HG02970 (cell line): Measurements from ENCODE around the gene SMARCA1.

Source experiments
- ATAC-seq: cut with Tn5 transposase; IDR thresholded peaks from one replicate; pipeline ENCODE4 v1.9.1; 2021; ENCODE audit warnings: mild to moderate bottlenecking, moderate library complexity, moderate number of reproducible peaks; ENCODE audit not compliant: unreplicated experiment, low FRiP score

The SMARCA1 gene

DNA sequence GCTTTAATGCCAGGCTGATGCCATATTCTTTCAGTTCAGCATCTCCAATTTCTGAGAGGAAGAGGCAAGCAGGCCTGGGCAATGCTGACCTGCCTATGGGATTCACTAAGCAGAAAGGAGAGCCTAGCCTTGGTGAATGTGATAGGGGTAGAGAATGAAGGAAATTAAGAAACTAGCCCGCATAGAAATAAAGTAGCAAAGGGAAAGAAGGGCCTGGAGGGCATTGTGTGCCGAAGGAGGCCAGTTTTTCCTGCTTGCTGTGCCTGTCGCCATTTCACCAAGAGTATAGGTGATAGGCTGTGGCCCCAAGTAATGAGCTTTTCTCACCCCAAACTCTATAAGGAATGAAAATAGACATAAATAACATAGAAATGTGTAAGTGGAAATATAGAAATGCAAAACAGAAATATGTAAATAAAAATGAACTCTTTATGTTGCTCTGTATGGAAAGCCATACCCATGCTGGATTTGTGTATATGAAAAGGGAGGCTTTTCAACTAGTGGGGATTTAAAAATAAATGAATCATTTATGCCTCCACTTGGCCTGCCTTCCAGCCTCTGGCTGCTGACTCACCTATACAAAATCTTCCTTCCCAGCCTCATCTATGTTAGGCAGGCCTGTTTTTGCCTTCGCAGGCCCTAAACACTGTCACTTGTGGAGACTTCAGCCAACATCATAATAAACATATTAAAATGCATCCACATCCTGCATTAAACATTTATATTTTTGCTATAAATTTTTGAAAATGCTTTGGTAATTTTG lies 11.7 kb upstream of the SMARCA1 start:
- no peak for ATAC-seq

DNA sequence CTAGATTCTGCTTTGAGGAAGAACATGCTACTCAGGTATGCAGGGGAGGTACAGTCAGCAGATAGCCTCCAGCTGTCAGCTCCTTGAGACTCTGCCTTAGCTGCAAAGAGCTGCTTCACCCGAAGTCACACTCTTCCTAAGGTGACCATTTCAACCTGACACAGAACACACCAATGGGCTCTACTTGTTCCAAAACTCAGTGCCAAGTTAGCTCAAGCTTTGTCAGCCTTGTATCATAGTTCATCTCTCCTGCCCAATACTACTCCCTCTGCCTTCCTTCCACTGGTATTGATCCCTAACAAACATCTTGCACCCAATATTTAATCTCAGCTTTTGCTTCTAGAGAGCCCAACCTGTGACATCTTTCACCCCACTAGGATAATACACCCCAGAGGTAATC lies 7.8 kb upstream of the SMARCA1 start:
- ATAC-seq, result no peak

DNA sequence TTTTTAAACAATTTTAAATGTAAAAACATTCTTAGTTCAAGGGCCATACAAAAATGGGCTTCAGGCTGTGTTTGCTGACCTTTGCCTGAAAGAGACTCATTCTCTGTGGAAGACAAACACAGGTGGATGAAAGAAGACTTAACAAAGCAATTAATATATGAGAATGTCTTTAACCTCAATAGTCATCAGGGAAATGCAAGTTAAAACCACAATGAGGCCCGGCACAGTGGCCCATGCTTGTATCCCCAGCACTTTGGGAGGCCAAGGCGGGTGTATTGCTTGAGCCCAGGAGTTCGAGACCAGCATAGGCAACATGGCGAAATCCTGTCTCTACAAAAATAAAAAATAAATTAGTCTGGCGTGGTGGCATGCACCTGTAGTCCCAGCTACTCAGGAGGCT lies 7.1 kb upstream of the SMARCA1 start:
- ATAC-seq, result no peak

DNA sequence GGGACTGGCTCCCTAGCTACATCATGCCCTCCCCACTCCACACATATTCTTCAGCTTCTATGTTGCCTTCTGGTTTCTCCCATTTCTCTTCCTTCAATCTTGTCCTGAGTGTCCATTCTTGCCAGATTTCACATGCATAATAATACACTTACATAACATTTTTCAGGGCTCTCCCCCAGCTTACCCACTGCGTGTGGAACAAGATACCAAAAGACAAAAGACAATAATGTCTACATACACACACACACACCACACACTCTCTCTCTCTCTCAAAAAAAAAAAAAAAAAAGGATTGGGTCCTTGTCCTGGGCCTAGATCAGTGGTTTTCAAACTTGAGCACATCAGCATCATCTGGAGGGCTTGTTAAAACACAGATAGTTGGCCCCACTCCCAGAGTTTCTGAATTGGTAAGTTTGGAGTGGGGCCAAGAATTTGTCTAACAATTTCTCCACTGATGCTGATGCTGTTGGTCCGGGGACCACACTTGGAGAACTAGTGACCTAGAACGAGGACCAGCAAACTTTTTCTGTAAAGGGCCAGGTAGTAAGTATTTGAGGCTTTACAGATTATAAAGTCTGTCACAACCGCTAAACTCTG lies 6.5 kb upstream of the SMARCA1 start:
- no peak for ATAC-seq

DNA sequence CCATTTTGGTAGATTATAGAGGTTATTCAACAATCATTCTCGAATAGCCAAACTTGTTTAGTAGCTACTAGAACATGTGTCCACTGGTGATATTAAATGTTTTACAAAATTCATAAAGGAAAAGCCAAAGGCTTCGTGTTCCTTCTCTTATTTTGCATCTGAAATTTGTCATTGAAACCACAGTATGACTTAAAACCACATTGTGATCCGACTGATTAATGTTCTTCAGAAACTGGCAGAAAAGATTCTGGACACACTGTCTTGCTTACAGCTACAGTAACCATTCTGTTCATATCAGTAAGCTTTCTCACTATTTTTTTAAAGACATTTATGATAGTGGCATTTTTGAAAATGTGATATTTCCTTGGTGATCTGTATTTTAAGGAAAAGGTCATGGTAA lies 2.6 kb upstream of the SMARCA1 start:
- no peak for ATAC-seq

DNA sequence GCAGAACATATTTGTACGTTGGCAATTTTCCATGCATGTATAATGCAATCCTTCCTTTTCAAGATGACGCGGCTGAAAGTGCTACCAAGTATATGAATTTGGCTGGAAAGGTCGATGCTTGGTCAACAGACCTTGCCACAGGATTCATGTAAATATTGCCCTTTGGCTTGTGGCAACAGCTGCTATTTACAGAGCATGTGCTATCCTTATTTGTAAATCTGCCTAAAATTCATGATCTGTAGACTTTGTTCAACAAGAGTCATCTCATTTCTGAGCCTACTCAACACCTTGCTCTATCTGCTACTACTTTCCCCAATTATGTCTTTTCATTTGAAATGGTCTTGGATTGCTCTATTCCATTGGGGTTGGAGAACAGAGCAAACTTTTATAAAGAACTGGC lies 1.9 kb upstream of the SMARCA1 start:
- ATAC-seq, result no peak

DNA sequence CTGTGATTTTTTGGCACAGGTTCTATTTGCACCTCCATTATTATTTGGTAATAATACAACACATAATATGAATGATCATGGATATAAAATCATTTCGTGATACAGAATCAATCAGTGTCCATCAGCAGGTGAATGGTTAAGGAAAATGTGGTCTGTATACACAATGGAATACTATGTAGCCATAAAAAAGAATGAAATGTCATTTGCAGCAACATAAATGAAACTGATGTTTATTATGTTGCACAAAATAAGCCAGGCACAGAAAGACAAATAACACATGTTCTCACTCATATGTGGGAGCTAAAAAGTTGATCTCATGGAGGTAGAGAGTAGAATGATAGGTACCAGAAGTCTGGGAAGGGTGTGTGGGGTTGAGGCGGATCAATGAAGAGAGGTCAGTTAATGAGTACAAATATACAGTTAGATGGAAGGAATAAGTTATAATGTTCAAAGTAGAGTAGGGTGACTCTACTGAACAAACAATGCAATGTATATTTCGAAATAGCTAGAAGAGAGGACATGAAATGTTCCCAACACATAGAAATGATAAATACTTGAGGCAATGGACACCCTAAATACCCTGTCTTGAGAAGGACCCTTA lies 1.1 kb upstream of the SMARCA1 start:
- no peak for ATAC-seq

DNA sequence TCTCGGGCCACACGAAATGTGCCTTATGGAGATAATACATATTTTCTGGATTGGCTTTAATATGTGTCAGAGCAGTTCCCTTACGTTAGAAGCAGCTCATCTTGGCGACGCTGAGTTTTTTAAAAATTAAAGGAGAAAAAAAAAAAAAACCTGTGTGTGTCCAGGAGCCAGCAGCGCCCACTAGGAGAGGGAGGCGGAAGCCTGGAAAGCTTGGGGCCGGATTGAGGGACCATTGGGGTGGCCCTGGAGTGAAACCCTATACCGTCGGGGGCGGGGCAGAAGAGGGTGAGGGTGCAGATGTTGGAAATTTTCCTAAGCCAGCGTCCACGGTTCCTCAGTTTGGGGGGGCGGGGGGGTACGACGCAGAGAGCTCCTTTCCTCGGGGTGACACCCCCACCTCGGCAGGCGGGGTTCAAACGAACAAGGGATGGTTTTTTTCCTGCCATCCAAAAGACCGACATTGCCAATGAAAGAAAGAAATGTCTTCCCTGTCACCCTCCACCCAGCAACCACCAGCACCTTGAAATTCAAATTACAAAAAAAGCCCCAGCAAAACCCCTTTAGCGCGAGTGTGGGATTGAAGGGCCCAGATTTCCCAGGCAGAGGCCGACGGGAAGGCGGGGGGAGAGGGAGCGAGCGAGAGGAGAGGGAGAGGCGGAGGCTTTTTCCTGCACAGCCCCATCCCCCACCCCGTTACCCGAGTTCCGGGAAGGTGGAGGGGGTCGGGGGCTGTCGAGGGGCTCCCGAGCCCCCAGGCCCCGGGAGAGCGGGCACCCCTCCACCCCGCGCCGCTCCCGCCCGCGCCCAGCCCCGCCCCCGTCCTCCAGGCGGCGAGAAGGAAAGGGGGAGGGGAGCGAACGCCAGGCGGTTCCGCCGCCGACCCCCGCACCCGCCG lies 859 bp downstream of the SMARCA1 start:
- no peak for ATAC-seq

DNA sequence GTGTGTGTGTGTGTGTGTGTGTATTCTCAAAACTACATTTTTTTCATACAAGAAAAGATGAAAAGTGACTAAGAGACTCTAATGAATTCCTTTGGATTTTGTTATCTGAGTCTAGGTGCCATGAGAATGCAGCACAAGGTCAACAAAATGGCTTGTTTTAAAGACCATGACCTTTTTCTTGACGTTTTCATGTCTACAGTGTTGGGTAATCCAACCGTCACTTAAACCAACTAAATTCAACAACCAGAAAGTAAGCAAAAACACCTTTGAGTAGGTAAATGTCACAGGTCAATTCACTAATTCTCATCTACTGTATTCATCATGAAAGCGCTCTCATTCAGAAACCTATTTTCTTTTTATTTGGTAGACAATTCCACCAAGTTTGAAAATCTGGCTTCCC lies 3.1 kb downstream of the SMARCA1 start:
- ATAC-seq, result no peak

DNA sequence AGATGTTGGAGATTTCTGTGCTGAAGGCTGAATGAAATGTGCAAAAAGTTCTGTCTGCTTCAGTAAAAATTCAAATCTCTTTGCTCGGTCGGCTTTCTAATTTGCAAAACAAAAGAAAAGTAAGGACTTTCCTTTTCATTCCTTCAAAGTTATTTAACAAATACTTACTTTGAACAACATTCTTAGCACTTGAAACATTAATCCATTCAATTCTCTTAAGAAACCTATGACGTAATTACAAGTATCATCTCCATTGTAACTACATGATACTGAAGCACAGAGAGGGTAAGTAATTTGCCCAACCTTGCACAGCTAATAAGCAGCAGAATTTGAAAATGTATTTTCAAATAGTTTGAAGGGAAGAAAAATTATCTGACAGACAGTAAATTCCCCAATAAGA lies 6.9 kb downstream of the SMARCA1 start:
- ATAC-seq, result no peak

DNA sequence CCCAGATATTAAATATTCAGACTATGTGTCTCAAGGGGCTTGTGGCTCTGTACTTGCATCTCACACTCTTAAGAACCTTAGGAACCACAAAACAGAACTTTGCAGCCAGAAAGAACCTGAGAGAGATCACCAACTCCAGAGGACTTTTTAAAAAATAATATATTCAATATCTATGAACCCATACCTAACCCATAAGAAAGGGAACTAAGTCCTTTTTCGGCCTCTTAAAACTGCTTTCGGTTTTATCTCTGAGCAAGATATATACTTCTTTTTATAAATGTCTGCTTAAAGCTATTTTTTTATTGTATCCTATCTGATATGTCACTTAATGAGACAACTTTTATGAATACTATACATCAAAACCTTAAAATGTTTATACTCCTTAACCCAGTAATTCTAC lies 10.9 kb downstream of the SMARCA1 start:
- ATAC-seq, result no peak

DNA sequence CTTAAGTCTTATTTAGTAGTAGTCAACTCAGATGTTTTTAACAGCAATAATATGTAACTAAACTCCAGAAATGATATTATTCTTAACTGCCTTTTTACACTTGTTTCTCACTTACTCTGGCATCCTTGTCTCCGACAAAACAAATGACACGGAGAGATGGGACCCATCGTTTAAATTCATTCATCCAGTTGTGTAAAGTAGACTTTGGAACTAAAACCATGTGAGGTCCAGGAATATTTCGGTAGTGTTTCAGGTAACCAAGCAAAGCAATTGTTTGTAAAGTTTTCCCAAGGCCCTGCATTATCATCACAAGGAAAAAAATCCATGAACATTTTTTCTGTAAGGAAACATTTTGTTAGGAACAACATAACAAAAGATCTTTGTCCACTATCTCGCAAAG lies 11.6 kb downstream of the SMARCA1 start:
- ATAC-seq, result no peak

DNA sequence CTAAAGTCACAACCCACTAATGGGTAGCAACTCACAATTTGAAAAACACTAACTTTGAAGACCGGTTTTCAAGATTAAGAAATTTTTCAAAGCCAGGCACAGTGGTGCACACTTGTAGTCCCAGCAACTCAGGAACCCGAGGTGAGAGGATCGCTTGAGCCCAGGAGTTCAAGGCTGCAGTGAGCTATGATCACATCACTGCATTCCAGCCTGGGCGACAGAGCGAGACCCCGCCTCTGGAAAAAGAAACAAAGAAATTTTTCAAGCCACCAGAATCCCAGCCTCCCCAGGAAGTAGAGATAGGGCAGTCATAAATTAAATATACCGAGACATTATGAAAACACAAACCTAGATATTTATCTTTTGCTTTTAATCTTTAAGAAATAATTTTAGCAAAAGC lies 13.0 kb downstream of the SMARCA1 start:
- no peak for ATAC-seq

DNA sequence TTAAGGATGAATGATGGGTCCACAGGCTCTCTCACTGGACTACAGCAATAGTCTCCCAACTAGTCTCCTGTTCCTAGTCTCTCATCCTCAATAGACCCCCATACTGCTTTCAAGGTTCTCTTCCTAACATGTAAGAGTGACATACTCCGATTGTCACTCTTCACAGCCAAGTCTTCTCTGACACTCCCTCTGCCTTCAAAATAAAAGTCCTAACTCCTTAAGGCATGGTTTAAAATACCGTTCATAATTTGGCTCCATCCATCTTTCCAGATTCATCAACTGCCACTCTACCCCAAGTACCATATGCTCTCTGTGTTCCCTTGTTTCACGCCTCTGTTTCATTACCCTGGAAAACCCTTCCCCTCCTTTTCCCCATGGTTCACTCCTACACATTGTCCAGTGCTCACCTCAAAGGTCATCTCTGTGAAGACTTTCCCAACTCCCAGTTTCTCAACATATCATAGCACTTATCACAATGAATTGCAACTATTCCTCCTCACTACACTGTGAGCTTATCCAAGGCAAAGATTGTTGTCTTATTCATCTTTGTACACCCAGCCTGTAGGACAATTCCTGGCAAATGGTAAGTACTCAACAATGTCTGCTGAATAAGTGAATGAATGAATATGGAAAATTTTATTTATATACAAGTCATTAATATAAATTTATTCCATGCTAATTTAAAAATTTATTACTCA lies 26.0 kb downstream of the SMARCA1 start:
- no peak for ATAC-seq

DNA sequence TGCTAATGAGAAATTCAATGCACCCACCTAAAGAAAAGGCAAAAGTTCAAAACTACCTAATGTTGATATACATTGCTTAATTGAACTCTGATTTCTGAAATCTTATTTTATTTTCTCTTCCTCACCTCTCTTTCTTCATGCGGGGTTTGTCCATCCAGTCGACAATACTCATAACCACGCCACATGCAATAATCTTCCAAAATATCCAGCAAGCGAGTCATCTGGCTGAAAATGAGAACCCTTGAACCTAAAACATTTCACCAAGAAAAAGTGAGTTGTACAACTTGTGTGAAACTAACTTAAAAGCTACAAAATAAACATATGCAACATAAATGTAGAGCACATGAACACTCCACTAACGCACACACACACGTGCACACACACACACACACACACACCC lies 26.7 kb downstream of the SMARCA1 start:
- no peak for ATAC-seq

DNA sequence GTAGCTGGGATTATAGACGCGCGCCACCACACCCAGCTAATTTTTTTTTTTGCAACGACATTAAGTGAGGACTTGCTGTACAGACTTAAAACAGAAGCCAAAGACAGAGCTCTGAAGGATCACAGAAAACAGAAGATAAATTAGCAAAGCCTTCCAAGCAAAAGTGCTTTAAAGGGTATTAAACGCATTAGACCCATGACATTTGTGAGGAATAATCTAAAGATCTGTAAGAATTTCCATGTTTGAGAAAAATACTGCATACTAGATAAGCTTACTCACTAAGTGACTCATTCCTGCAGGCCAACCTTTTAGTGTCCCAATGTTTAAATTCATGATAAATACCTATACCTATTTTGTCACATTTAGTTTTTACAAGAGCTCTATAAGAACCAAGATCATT lies 27.4 kb downstream of the SMARCA1 start:
- ATAC-seq, result no peak

DNA sequence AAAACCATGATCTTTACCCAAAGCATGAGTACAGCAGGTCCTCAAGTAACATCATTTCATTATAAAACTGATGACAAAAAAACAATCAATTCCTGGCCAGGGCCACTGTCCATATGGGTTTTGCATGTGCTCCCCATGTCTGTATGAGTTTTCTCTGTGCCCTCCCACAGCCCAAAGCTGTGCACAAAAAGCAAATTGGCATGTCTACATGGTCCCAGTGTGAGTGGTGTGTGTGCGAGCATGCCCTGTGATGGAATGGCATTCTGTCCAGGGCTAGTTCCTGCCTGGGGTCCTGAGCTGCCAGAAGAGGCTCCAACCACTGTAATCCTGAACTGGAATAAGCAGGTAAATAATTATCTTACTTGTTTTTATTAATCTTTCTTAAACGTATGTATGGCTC lies 28.4 kb downstream of the SMARCA1 start:
- ATAC-seq, result no peak

DNA sequence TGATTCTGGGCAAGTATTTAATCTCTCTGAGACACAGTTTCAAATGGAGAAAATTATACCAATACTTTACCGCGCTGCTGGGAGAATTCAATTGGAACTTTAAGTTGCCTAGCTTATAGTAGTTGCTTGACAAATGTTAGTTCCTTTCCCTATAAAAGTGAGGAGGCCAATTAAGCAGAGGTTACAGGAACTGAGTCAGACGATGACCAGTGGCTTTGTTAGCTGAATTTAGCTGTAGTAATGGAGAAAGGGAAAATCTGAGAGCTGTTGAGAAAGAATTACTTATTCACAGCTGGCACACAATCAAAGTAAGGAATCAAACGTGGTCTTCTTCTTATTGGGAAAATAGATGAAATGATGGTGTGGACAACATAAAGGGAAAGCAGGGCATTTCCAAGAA lies 29.6 kb downstream of the SMARCA1 start:
- ATAC-seq, result no peak

DNA sequence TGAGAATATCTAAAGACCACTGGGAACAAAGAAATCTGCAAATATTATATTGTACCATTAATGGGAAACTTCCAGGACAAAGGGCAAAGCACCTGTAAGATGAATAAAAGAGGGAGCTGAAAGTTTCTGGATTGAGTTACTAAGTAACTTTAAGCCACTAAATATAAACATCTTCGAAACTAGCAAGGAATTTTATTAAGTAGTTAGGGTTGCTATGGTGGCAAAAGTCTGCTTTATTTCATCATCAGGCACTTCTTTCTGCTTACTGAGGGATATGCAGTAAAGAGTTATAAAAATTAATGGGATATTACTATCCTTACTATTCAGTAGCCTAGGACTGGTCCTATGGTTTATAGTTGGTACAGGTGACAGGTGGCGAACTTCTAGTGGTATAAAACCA lies 33.0 kb downstream of the SMARCA1 start:
- ATAC-seq, result no peak

DNA sequence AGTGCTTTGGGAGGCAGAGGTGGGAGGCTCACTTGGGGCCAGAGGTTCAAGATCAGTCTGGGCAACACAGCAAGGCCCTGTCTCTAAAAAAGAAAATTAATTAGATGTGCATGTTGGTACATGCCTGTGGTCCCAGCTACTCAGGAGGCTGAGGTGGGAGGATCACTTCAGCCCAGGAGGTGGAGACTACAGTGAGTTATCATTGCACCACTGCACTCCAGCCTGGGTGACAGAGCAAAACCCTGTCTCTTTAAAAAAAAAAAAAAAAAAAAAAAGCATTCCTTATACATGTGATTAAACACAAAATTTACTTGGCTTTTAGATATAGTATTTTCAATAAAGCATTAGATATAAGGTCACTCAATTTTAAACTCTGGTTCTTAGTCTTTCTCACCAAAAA lies 34.9 kb downstream of the SMARCA1 start:
- no peak for ATAC-seq

DNA sequence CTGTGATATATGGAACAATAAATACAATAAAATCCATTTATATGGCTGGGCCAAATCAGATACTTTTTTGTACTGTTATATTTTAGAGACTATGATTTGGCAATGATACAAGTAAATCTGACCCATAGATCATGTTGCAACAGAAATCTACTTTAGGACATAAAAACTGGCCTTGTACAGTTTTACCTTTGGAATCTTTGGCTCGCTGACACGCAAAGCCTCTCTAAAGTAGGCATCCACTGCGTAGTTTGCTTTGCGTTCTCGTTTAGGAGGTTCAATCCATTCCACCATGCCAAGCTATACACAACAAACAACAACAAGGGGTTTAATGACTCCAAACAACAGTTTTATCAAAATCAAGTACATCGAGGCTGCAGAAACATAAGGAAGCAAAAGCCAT lies 42.4 kb downstream of the SMARCA1 start:
- no peak for ATAC-seq
